K562 (cell line): ENCODE data around the gene IL25.

Experiments used
- DPF2 ChIP-seq: fragments of 450-650 bp; IDR thresholded peaks from 2 replicates; pipeline ENCODE4 v1.6.1; 2016
- KLF16 ChIP-seq: IDR thresholded peaks from 2 replicates; pipeline ENCODE4 v1.6.1; 2016; ENCODE audit warnings: antibody characterized with exemption
- MYC ChIP-seq, 2 experiments: fragments of 250-450 bp in 1 of 2; sonication (Bioruptor Pico) in 1 of 2; IDR thresholded peaks; 2 replicates each; pipeline versions ENCODE4 v1.5.1 to v1.6.1; 2012 to 2021; ENCODE audit warnings: low read depth in 2 of 2, borderline replicate concordance in 1 of 2, improper control_type of control experiment in 1 of 2, low read length in 1 of 2, mild to moderate bottlenecking in 1 of 2, moderate library complexity in 1 of 2
- NR2C2 ChIP-seq, 2 experiments: fragments of 200-800 bp in 1 of 2; sonication (Bioruptor generic) in 1 of 2; sonication (generic) in 1 of 2; formaldehyde crosslinking in 1 of 2; IDR thresholded peaks; 2 replicates each; pipeline versions ENCODE4 v1.6.1 to v1.8.0; 2016 to 2022; ENCODE audit warnings: mild to moderate bottlenecking in 1 of 2, missing compliant biosample characterization in 1 of 2, missing genetic modification characterization in 1 of 2, missing genetic modification reagents in 1 of 2
- SIN3A ChIP-seq, 2 experiments: fragments of 150-350 bp in 1 of 2; IDR thresholded peaks; 2 replicates each; pipeline ENCODE4 v1.6.1; 2011 to 2016; ENCODE audit warnings: borderline replicate concordance in 2 of 2, low read depth in 2 of 2, low read length in 2 of 2, mild to moderate bottlenecking in 2 of 2, moderate library complexity in 2 of 2; ENCODE audit not compliant: control insufficient read depth in 1 of 2
- SP1 ChIP-seq: sonication (generic); formaldehyde crosslinking; IDR thresholded peaks from 2 replicates; pipeline ENCODE4 v1.8.1; 2022; ENCODE audit warnings: mild to moderate bottlenecking, missing genetic modification reagents

DNA sequence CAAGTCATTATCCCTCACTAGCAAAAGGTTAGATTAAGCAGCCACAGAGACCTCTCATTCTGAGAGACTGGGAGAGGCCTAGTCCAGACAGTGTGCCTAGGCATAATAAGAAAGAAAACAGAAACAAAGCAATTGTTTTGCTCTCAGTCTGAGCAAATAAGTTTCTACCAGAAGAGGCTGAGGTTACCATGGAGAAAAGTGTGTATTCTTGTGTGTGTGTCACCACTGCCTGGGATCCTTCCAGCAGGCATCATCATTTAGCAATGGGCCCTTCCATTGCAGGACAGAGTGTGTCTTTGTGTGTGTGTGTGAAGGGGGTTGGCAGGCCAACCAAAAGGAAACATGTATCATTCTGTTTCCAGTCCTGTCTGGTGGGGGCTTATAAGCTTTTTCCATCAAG, 11.3 kb upstream of the IL25 start:
- TF ChIP-seq DPF2 (no peak), NR2C2 (CRISPR knock-in tag; IDR thresholded peaks at IDR 0.05) (no peak), NR2C2 (tag; IDR thresholded peaks at IDR 0.05) (no peak), KLF16 (no peak), MYC (IDR thresholded peaks at IDR 0.05; ENCODE audit: low read depth, low read length) (no peak), MYC (CRISPR knock-in tag; IDR thresholded peaks at IDR 0.05; ENCODE audit: borderline replicate concordance, low read depth) (no peak), SP1 (CRISPR knock-in tag) (no peak), SIN3A (IDR thresholded peaks at IDR 0.05; ENCODE audit: borderline replicate concordance in 2 of 2, control insufficient read depth in 1 of 2, low read depth in 2 of 2, low read length in 2 of 2) (no peak)
